Common myeloid progenitor, CD34-positive (primary cell): ENCODE data around the gene SCYGR6.

ENCODE experiments used
- CTCF ChIA-PET: fragments of 350-600 bp; sonication (Branson Sonifier 250); formaldehyde crosslinking; loops from one replicate; lab custom pipeline; 2021; ENCODE audit warnings: antibody characterized with exemption; lab: Charles Lee
- POLR2A ChIA-PET: fragments of 350-600 bp; sonication (Branson Sonifier 250); formaldehyde crosslinking; loops from one replicate; lab custom pipeline; 2021; ENCODE audit warnings: antibody characterized with exemption; lab: Charles Lee
- DNase-seq, 3 donors: peaks; one replicate each; pipeline versions ENCODE4 v3.0.0 to v3.0.0-alpha.2; 2013
- H3K27ac ChIP-seq, 2 experiments: 1 replicate in 1 of 2; 2 replicates in 1 of 2; pipeline ENCODE4 v1.7.0; 2013; ENCODE audit warnings: inconsistent platforms in 2 of 2, low read length in 2 of 2, mild to moderate bottlenecking in 2 of 2, low read depth in 1 of 2, moderate library complexity in 1 of 2; ENCODE audit not compliant: severe bottlenecking in 2 of 2, insufficient read depth in 1 of 2, poor library complexity in 1 of 2
- H3K27me3 ChIP-seq, 5 experiments: replicated peaks in 2 of 5; 1 replicate in 3 of 5; 2 replicates in 2 of 5; pipeline versions ENCODE4 v1.6.1 to v1.7.0; 2013; ENCODE audit warnings: low read length in 4 of 5, mild to moderate bottlenecking in 2 of 5, moderate library complexity in 2 of 5, inconsistent platforms in 1 of 5; ENCODE audit not compliant: insufficient read depth in 5 of 5, control insufficient read depth in 4 of 5
- H3K36me3 ChIP-seq, 4 experiments: 1 replicate in 2 of 4; 2 replicates in 2 of 4; pipeline versions ENCODE4 v1.6.1 to v1.7.0; 2013; ENCODE audit warnings: low read length in 3 of 4, control low read depth in 1 of 4, mild to moderate bottlenecking in 1 of 4; ENCODE audit not compliant: control insufficient read depth in 4 of 4, insufficient read depth in 4 of 4
- H3K4me1 ChIP-seq, 4 experiments: 1 replicate in 3 of 4; 2 replicates in 1 of 4; pipeline versions ENCODE4 v1.6.1 to v1.7.1; 2013; ENCODE audit warnings: low read length in 3 of 4, mild to moderate bottlenecking in 3 of 4, control low read depth in 1 of 4, inconsistent platforms in 1 of 4, moderate library complexity in 1 of 4; ENCODE audit not compliant: control insufficient read depth in 4 of 4, insufficient read depth in 4 of 4; ENCODE audit errors: control extremely low read depth in 1 of 4
- H3K4me3 ChIP-seq, 7 experiments: 1 replicate in 4 of 7; 2 replicates in 3 of 7; pipeline versions ENCODE4 v1.5.1 to v1.7.0; 2013; ENCODE audit warnings: mild to moderate bottlenecking in 7 of 7, low read length in 6 of 7, moderate library complexity in 6 of 7, inconsistent platforms in 2 of 7, low read depth in 2 of 7, control low read depth in 1 of 7; ENCODE audit not compliant: insufficient read depth in 4 of 7, control insufficient read depth in 1 of 7; ENCODE audit errors: extremely low read depth in 1 of 7
- H3K9me3 ChIP-seq, 5 experiments: 1 replicate in 4 of 5; 2 replicates in 1 of 5; pipeline versions ENCODE4 v1.6.1 to v1.7.1; 2013; ENCODE audit warnings: low read length in 4 of 5, mild to moderate bottlenecking in 2 of 5, inconsistent platforms in 1 of 5, low read depth in 1 of 5, moderate library complexity in 1 of 5; ENCODE audit not compliant: control insufficient read depth in 4 of 5, insufficient read depth in 2 of 5; ENCODE audit errors: control extremely low read depth in 1 of 5
- WGBS: methylation state at CpG from one replicate; pipeline ENCODE4 v1.1.5; 2013; ENCODE audit not compliant: insufficient coverage; 5-methylcytosine and 5-hydroxymethylcytosine counted together

SCYGR6 gene

GRCh38 chr2:227713291-227713690 lies 11.3 kb downstream of the SCYGR6 start:
- Histone ChIP-seq H3K27me3 (peaks cover 0 to 26% (median 10%) of the 10 kb centered on the region in 5 experiments), H3K4me3 (no peak overlapping the region), H3K4me1 (peaks cover 4 to 7% (median 5%) of the 10 kb centered on the region in 4 experiments), H3K36me3 (no peaks in the 10 kb centered on the region), H3K27ac (no peak overlapping the region), H3K9me3 (no peaks in the 10 kb centered on the region)
- ChIA-PET CTCF (no interaction called here), POLR2A (no interaction called here)
- WGBS: 100% methylated on average over 1 of the region's 1 CpG
- no peak for DNase-seq

- 92% methylated on average over 2 of the region's 7 CpGs for WGBS
Observed at GRCh38 chr2:227710986-227711385, 13.6 kb downstream of the SCYGR6 start.

GRCh38 chr2:227707390-227707789 lies 17.2 kb downstream of the SCYGR6 start:
- Histone ChIP-seq H3K9me3 (peaks cover 0 to under 1% (median 0%) of the 10 kb centered on the region in 5 experiments), H3K27ac (no peak overlapping the region), H3K27me3 (peaks cover 0 to 3% (median 2%) of the 10 kb centered on the region in 5 experiments), H3K4me3 (no peak overlapping the region), H3K4me1 (no peaks in the 10 kb centered on the region), H3K36me3 (no peaks in the 10 kb centered on the region)
- 100% methylated on average over 2 of the region's 6 CpGs for WGBS
- no peak for DNase-seq
- CTCF ChIA-PET: no interaction called here
- POLR2A ChIA-PET: no interaction called here

More at GRCh38 chr2:227710986-227711385, 13.6 kb downstream of the SCYGR6 start:
- no peak for DNase-seq
- no peak overlapping the region for H3K4me3 ChIP-seq
- no peaks in the 10 kb centered on the region for H3K9me3 ChIP-seq
- ChIA-PET POLR2A (no interaction called here), CTCF (no interaction called here)
- no peaks in the 10 kb centered on the region for H3K36me3 ChIP-seq
- H3K27me3 ChIP-seq: peaks cover 0 to 7% (median 2%) of the 10 kb centered on the region in 5 experiments
- H3K4me1 ChIP-seq: no peaks in the 10 kb centered on the region
- no peak overlapping the region for H3K27ac ChIP-seq

GRCh38 chr2:227706859-227707258 lies 17.7 kb downstream of the SCYGR6 start:
- Histone ChIP-seq H3K36me3 (no peaks in the 10 kb centered on the region), H3K27ac (no peak overlapping the region), H3K4me1 (no peaks in the 10 kb centered on the region), H3K9me3 (peaks cover 0 to 5% (median 0%) of the 10 kb centered on the region in 5 experiments), H3K27me3 (peaks cover 0 to 3% (median 2%) of the 10 kb centered on the region in 5 experiments), H3K4me3 (no peak overlapping the region)
- ChIA-PET POLR2A (no interaction called here), CTCF (no interaction called here)
- no peak for DNase-seq
- WGBS: 100% methylated on average over 4 of the region's 4 CpGs

GRCh38 chr2:227703961-227704360 lies 20.6 kb downstream of the SCYGR6 start:
- WGBS: 88% methylated on average over 1 of the region's 3 CpGs
- H3K4me3 ChIP-seq: no peak overlapping the region
- CTCF ChIA-PET: no interaction called here
- no peaks in the 10 kb centered on the region for H3K36me3 ChIP-seq
- DNase-seq: no peak
- no peaks in the 10 kb centered on the region for H3K4me1 ChIP-seq
- H3K27ac ChIP-seq: no peak overlapping the region
- peaks cover 0 to 3% (median 0%) of the 10 kb centered on the region in 5 experiments for H3K27me3 ChIP-seq
- peaks cover 0 to 5% (median 0%) of the 10 kb centered on the region in 5 experiments for H3K9me3 ChIP-seq
- POLR2A ChIA-PET: no interaction called here

GRCh38 chr2:227703280-227703732 lies 21.3 kb downstream of the SCYGR6 start:
- CTCF ChIA-PET: no interaction called here
- Histone ChIP-seq H3K27me3 (peaks cover 0 to 3% (median 0%) of the 10 kb centered on the region in 5 experiments), H3K9me3 (peaks cover 0 to 5% (median 0%) of the 10 kb centered on the region in 5 experiments), H3K4me3 (no peak overlapping the region), H3K4me1 (no peaks in the 10 kb centered on the region), H3K27ac (no peak overlapping the region), H3K36me3 (no peaks in the 10 kb centered on the region)
- DNase-seq: no peak
- 100% methylated on average over 1 of the region's 4 CpGs for WGBS
- POLR2A ChIA-PET: no interaction called here

GRCh38 chr2:227701556-227701955 lies 23.0 kb downstream of the SCYGR6 start:
- CTCF ChIA-PET: no interaction called here
- POLR2A ChIA-PET: no interaction called here
- WGBS: no CpG with 5 or more reads among the region's 3 CpGs

More at GRCh38 chr2:227701556-227701955, 23.0 kb downstream of the SCYGR6 start:
- no peaks in the 10 kb centered on the region for H3K4me1 ChIP-seq
- H3K27me3 ChIP-seq: peaks cover 0 to 3% (median 0%) of the 10 kb centered on the region in 5 experiments
- no peak overlapping the region for H3K4me3 ChIP-seq
- H3K27ac ChIP-seq: no peak overlapping the region
- no peaks in the 10 kb centered on the region for H3K36me3 ChIP-seq
- peaks cover 0 to 5% (median 0%) of the 10 kb centered on the region in 5 experiments for H3K9me3 ChIP-seq
- no peak for DNase-seq
